GM19238 (cell line): ENCODE data around the gene DIP2A.

ENCODE experiments used
- DNase-seq: peaks from one replicate; pipeline ENCODE4 v3.0.0; 2011; ENCODE audit warnings: low spot score; ENCODE audit not compliant: insufficient read length

The DIP2A gene

DNA sequence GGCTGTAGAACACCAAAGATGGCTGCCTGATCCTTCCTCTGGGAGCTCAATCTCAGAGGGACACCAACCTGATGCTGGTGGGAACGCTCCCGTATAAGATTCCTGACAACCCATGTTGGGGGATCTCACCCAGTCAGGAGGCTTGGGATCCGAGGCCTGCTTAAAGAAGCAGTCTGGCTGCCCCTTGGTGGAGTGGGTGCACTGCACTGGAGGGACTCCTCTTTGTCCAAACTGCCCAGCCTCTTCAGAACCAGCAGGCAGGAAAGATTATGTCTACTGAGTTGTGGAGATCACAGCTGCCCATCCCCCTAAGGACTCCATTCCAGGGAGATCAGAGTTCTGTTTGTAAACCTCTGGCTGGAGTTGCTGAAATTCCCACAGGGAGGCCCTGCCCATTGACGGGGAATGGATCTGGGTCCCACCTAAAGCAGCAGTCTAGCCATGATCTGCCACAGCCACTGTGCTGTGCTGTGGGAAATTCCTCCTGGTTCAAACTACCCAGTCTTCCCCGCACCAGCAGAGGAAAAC lies 123.2 kb downstream of the DIP2A start:
- no peak for DNase-seq

DNA sequence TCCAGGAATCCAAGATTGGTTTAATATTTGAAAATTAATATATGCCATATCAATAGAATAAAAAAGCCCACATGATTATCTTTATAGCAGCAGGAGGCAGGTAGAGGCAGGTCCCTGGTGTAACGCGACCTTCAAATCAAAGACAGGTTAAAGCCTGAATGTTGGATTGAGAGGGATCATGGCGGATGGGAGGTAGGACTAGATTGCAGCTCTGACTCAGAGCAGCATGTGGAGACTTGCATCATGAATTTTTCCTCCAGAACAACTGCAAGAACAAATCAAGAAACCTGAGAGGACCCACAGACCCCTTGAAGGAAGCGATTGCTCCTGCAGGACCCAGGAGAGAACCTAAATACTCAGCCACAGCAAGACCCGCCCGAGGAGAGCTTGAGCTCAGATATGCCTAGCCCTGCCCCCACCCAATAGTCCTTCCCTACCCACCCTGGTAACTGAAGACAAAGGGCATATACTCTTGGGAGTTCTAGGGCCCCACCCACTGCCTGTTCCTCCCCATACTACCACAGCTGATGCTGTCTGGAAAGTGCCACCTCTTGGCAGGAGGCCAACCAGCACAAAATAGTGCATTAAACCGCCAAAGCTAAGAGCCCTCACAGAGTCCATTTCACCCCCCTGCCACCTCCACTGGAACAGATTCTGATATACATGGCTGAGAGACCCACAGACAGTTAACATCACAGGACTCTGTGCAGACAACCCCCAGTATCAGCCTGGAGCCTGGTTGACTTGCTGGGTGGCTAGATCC lies 126.7 kb downstream of the DIP2A start:
- no peak for DNase-seq

DNA sequence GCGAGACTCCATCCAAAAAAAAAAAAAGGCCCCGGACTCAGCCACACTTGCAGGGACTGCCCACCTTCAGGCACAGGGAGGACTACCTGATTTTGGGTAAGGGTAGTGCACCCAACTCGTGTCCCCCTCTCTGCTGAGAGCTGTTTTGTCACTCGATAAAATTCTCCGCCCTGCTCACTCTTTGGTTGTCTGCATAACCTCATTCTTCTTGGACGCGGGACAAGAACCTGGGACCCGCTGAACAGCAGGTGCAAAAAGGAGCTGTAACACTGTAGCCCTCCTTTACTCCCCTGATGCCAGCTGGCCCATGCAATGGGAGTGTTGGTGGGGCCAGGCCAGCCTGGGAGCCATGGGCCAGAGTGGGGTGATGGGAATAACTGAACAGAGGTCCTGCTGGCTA lies 135.6 kb downstream of the DIP2A start:
- DNase-seq = no peak

DNA sequence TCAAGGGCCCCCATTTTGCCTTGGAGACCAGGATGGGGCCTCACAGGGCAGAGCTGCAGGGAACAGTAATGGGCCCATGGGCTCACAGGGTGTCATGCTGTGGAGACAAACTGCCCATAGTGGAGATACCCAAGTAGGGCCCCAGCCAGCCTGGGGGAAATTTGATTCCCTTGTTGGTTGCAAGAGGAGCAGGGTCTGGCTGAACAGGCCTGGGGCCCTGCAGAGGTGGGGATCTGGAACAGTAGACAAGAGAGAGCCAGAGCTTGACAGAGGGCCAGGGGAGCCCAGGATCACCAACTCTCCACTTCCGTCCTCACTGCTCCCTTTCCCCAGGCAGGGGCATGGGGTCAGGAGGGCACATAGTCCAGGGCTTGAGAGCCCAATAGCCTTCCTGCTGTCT lies 137.5 kb downstream of the DIP2A start:
- no peak for DNase-seq

DNA sequence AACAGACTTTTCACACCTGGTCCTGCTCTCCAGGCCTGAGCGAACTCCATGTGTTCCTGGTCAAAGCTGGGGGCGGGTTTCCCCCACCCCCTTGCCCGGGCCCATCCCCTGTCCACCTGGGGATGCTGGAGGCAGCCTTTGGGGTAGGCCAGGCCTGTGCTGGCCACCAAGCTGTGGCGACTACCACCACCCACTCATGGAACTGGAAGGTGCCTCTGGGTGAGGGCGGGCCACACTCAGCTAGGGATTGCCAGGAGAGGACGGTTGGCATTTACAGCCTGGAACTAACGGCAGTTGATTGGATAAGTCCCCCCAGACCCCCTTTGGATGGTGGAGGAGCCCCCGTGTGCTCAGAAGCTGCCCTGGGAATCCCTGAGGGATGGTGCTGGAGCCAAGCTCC lies 138.3 kb downstream of the DIP2A start:
- no peak for DNase-seq

DNA sequence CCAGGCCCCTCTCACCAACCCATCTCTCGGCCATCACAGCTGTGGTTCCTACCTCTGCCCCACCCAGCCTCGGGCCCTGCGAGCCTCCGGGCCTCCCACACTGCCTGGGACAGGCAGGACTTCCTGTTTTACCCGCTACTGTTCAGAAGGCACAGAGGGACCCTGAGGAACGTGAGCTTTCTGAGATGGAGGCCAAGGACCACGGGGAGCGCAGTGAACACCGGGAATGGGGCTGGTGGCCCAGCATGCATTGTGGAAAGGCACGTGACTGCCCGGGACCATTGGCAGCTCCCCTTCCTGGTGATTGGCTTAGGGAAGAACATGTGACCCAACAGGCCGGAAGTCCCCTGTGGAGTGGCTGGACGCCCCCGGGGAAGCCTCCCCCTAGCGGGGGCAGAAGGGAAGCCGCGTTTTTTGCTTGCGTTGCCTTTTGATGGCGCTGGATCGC lies 139.2 kb downstream of the DIP2A start:
- DNase-seq = no peak

DNA sequence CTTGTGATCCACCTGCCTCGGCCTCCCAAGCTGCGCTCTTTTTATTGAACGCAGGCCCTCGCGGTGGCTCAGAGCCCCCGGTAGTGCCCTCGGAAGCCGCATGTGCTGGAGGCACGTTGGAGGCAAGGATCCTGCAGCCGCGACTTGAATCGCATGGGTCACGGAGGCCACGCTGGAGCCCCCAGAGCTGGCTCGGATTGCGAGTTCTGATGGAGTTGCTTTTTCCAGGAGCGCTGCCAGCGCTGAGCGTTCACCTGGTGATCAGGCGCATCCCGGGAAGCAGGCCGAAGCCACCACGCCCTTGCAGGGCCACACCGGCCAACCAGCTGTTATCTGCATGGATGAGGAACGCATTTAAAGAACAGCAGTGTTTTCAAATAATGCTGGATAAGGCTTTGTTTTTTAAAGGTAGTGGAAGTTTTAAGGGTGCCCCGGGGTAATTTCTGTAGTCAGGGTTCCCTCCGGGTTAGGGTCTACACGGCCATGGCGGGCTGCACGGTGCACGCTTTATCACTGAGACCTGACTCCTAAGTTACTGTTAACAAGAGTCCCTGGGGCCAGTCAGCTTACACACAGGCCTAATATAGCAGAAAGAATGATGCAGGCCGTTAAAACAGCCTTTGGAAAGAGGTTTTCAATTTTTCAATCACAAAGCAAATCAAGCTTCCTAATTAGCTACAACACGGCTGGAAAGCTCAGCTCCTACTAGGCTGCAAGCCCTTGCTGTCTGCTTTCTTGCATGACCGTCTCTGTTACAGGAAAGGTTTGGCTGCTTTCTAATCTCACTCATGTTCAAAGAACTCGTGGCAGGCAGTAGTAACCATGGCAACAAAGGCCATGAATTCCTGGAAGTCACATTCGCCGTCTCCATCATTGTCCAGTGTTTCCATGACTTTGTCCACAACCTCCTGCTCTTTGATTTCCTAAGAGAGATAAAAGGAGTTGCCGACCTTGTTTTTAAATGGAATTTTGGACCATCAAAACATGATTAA lies 140.2 kb downstream of the DIP2A start:
- no peak for DNase-seq

DNA sequence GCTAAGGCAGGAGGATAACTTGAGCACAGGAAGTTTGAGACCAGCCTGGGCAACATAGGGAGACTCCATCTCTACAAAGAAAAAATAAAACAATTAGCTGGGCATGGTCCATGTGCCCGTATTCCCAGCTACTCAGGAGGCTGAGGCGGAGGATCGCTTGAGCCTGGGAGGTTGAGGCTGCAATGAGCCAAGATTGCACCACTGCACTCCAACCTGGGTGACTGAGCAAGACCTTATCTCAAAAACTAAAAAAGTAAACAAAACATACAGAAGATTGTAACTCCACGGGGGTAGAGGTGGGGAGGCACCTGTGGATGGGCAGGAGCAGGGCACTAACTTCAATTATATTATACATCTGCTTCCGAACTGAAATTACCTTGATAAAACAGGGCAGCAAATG lies 141.6 kb downstream of the DIP2A start:
- DNase-seq = no peak

DNA sequence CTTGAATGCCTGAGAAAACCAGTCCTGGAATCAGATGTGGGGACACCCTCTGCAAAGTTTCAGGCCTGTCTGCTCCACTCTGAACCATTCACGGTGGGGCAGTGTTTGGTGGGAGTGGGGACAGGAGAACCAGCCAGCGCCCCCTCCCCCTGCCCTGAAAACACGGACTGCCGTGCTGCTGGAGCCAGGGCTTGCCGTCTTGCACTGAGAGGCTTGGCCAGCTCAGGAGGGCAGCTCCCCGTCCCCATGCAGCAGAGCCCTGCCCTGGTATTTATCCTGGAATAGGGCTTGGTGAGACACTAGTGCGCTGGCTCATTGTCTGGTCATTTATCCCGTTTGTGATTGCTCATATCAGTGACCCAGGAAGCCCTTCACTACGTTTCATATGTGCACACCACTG lies 142.3 kb downstream of the DIP2A start:
- DNase-seq = no peak

DNA sequence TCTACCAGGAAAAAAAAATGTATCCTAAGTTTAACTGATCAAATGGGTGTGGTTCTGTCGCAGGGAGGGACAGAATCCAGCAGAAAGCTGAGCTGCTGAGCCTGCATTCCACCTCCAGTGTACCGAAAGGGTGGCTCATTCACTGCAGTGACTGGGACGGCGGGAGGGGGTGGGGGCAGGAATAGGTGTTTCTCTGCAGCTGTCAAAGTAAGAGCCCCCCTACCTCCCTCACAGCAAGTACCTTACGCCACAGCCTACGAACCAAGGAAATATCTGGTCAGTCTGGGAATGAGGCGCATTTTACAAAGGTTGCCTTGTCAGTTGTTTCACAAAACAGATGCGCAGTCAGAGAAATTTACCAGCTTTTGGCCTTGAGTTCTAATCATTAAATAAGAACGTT lies 144.5 kb downstream of the DIP2A start:
- DNase-seq = no peak

DNA sequence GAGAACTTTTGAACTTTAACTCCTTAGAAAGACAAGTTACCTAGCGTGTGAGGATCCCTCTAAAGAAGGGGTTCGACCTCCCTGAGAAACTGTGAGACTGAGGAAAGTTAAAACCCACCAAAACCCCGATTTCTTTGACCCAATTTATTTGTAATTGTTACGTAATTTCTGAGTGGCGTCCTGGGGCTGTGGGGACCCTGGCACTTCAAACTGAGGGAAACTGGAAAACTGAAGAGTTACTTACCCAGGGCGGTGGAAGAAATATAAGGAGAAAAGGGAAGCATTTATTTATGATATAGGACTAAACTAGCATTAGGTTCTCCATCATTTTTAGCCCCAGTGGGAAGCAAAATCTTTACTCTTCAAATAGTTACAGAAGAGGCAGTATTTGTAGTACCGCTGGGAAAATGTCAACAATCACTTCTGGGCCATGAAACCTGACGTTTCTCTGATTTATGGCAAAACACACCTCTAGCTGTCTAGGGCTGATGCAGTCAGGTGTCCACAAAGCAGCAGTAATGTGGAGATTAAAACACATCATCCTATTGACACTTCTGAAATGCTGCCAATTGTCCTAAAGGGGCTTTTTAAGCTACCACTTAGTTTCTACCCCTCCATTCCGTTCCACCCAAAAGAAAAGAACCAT lies 145.8 kb downstream of the DIP2A start:
- DNase-seq = no peak

DNA sequence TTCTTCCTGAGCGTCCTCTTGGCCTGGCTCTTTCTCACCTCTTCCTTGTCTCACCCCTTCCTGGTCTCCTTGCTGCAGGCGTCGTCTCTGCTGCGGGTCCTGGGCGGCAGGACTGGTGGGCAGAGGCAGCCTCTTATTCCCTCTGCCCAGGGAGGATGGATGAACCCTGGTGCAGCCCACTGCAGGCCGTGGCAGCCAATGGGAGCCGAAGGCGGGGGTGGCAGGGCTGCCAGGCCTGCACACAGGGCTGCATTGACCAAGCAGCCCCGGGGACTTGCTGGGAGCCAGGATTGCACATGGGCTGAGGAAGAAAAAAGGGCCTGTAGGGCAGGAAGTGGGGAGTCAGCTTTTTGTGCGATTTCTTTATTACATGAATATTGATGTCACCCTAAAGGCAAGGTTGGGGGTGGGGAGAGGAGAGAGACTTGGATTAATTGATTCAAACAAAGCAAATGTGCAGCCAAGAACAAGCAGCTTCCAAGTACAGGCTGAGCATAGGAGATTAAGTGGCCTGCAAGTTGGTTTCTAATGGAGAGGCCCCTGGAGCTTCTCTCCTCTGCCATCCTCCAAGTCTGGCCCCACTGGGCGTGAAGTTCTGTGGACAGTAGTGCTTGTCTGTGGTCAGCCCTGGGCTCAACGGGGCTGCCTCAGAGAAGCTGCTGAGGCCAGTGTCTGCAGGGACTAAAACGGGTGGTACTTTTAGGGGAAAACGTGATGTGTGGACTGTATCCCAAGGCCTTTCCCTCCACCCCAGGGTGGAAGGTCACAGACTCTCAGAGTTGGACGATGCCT lies 146.5 kb downstream of the DIP2A start, which contains the start of gene S100B:
TSS of gene S100B (minus strand) at position 108 of the 792 bp plus-strand sequence. CDS start 2,667 bp downstream, outside the sequence.
- no peak for DNase-seq

DNA sequence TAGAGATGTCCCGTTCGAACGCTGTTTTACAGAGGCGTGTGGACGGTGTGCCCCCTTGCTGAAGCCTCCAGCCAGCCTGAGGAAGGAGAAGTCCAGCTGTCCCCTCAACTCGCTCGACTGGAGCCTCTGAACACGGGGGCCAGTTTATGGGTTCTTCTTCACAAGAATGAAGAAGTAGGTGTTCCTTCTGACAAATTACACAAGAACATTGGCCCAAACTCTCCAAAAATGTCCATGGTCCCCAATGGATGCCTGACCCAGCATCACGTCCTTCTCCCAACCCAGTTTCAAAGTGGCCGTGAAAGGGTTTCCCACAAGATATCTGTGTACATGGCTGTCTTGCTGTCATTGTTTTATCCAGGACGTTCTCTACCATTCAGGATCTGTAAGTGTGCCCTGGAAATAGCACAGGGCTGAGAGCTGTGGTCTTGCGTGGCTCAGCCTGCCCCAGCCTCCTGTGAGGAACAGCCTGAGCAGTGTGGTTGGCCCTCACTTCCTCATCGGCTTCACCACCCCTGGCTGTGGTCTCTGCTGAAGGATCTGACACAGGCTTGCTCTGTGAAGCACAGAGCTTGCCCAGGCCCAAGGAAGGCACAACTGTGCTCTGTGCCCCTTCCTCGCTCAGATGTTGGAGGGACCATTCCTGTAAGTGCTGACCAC lies 147.2 kb downstream of the DIP2A start:
- peak; percentile 66 for DNase-seq

DNA sequence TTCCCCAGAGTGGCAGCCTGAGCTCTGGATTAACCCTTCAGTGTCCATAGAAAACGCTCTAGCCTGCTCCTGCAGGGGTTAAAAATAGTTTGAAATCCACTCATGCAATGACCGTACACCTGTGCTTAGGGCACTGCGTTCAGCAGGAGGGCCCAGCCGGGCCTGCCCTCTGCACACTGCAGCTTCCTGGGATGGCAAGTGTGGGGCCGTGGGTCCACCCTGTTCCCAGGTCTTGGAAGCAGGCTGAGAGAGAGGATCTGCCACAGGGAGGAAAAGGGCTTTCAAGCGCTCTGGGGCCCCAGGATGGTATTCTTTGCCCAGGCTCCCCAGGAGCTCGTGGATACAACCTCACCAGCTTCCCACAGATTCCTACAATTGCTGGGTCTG lies 147.7 kb downstream of the DIP2A start:
- DNase-seq = no peak

DNA sequence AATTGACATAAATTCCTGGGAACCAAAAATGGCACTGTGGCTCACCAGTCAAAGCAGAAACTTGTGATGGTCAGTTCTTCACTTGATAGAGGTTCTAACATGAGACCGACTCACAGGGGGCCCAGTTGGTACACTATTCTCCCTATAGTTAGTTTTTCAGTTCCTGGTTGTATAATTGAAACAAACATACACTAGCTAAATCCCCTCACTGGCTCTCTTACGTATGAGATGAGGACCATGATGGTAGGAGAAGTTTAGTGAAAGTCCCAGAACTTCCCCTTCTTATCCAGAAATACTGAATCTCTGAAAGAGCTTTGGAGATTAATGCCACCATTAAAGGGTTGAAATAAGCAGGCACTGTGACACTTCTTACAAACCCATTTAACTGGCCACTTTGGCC lies 148.9 kb downstream of the DIP2A start:
- DNase-seq = no peak

DNA sequence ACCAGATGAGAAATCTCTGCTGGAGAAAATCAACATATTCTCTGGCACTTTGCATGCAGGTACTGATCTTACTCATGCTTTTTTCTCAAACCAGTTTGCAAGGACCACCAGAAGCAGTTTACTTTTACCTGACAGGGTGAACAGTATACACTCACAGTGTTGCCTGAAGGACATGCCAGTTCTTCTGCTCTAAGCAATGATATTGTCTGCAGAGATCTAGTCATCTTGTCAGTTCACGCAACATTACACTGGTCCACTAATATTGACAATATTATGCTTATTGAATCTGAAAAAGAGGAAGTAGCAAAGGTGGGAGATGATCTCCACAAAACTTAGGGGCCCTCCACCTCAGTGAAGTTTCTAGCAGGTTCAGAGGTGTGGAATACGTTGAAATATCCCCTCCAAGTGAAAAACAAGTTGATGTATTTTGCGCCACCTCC lies 150.0 kb downstream of the DIP2A start:
- no peak for DNase-seq

DNA sequence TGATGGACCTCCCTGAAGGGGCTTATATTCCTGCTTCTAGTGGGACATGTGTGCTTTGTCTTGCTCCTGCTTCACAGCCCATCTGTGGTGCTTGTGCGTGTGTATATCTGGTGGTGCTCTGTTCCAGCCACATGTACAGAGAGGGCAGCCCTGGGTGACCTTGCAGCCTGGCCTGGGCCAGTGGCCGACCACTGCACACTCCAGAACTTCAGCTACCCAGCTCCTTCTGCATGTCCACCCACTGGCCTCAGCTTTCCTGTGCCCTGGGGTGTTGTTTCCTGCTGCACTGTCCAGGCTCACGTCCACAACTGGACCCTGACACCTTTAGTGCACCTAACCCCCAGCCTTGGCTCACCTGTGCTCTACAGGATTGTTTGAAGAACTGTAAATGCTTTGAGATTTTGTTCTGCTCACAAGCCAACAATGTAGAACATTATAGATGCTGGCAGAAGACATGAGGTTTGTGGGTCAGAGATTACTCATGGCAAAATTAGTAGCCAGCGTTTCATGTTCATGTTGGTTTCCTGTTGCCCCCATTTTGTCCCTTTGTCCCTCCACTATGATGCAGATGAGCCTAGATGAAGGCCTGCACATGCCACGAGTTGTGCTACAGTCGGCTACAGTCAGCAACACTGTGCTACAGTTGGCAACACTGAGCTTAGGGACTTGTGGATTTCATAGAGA lies 151.5 kb downstream of the DIP2A start:
- DNase-seq = no peak

DNA sequence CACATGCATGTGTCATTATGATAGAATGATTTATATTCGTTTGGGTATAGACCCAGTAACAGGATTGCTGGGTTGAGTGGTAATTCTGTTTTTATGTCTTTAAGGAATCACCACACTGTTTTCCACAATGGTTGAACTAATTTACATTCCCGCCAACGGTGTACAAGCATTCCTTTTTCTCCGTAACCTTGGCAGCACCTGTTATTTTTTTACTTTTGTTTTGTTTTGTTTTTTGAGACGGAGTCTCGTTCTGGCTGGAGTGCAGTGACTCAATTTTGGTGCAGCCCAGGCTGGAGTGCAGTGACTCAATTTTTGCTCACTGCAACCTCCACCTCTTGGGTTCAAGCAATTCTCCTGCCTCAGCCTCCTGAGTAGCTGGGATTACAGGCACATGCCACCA lies 154.7 kb downstream of the DIP2A start:
- no peak for DNase-seq

DNA sequence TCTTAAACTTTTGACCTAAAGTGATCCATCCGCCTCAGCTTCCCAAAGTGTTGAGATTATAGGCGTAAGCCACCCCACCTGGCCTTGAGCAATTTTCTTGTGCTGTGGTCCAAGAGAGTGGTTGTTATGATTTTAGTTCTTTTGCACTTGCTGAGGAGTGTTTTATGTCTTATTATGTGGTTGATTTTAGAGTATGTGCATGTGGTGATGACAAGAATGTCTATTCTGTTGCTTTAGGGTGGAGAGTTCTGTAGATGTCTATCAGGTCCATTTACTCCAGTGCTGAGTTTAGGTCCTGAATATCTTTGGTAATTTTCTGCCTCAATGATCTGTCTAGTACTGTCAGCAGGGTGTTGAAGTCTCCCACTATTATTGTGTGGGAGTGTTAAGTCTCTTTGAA lies 157.4 kb downstream of the DIP2A start:
- DNase-seq = no peak

DNA sequence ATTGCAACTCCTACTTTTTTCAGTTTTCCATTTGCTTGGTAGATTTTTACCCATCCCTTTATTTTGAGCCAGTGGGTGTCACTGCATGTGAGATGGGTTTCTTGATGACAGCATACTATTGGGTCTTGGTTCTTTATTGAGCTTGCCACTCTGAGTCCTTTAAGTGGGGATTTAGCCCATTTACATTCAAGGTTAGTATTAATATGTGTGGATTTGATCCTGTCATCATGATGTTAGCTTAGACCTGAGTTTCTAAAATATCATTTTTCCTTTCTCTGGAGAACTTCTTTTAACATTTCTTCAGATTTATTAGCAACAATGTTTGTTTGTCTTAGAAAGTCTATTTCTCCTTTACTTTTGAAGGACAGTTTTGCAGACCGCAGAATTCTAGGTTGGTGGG lies 158.0 kb downstream of the DIP2A start:
- no peak for DNase-seq
